Breast epithelium (tissue), 4 donors: ENCODE data around the gene KLKB1. TPM values are rescaled to one million over a fixed set of nuclear protein-coding genes. Genes with fewer than 3 reads are reported as not detected.

Source experiments
- DNase-seq, 2 donors: peaks; one replicate each; pipeline ENCODE4 v3.0.0-alpha.2; 2019; ENCODE audit warnings: low spot score in 2 of 2
- H3K27ac ChIP-seq, 2 donors: fragments of 200-600 bp; sonication (generic) in 1 of 2; one replicate each; pipeline ENCODE4 v1.5.1; 2016 to 2019; ENCODE audit warnings: mild to moderate bottlenecking in 1 of 2
- H3K27me3 ChIP-seq, 2 donors: fragments of 200-600 bp; sonication (generic) in 1 of 2; one replicate each; pipeline versions ENCODE4 v1.5.1 to v1.6.0; 2017 to 2019; ENCODE audit warnings: control low read depth in 1 of 2, mild to moderate bottlenecking in 1 of 2
- H3K36me3 ChIP-seq: fragments of 200-600 bp; one replicate; pipeline ENCODE4 v1.5.1; 2019
- H3K4me1 ChIP-seq, 2 donors: fragments of 200-600 bp; sonication (generic); one replicate each; pipeline ENCODE4 v1.5.1; 2016 to 2019; ENCODE audit warnings: control low read depth in 1 of 2
- H3K4me3 ChIP-seq, 3 donors: fragments of 200-600 bp; sonication (generic); 1 replicate in 2 of 3; 2 replicates in 1 of 3; pipeline ENCODE4 v1.5.1; 2016 to 2019; ENCODE audit warnings: mild to moderate bottlenecking in 3 of 3, moderate library complexity in 2 of 3
- H3K9me3 ChIP-seq, 2 donors: fragments of 200-600 bp; sonication (generic) in 1 of 2; one replicate each; pipeline ENCODE4 v1.5.1; 2016 to 2019; ENCODE audit warnings: control low read depth in 1 of 2
- CTCF ChIP-seq, 3 donors: fragments of 450-650 bp; IDR thresholded peaks; one replicate each; pipeline ENCODE4 v1.5.1; 2016 to 2017; ENCODE audit warnings: antibody characterized with exemption in 3 of 3, mild to moderate bottlenecking in 3 of 3, moderate library complexity in 3 of 3
- POLR2A ChIP-seq: fragments of 450-650 bp; IDR thresholded peaks from one replicate; pipeline ENCODE4 v1.6.1; 2016; ENCODE audit warnings: antibody characterized with exemption, mild to moderate bottlenecking, moderate library complexity
- POLR2AphosphoS5 ChIP-seq, 3 donors: sonication (generic); formaldehyde crosslinking; IDR thresholded peaks; one replicate each; pipeline ENCODE4 v1.6.1; 2017; ENCODE audit warnings: antibody characterized with exemption in 3 of 3
- intact Hi-C: fragments of 100-400 bp; cut with DNase I; formaldehyde crosslinking; loops from one replicate; pipeline ENCODE4 v1.15.1; 2023; ENCODE audit warnings: low total_unique reads
- total RNA-seq, 3 donors: library from RNA; depleted of rRNA; stranded (reverse); fragments of >200 nt; gene quantifications; one replicate each; pipeline ENCODE4 v1.1.0, GENCODE V29; 2016

Gene KLKB1
- total RNA-seq: 1 to 10 TPM in 1 of 3 donors, under 1 TPM in 2; 0.33 to 1.2 (median 0.96) TPM

DNA sequence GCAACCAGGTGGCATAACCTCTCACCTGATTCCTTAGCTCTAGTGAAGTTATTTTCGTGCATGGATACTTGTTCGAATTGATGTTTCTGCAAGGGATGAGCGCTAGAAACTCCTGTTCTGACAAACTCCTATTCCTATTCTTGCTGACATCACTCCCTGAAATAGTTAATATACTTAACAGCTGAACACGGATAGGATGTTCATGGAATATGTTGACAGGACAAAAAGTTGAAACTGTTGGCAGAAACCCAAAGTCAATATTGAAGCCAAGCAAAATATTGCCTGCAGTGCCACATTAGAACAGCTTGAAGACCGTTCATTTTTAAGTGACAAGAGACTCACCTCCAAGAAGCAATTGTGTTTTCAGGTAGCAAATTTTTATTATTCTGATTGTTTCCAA is at the start of gene KLKB1:
Gene KLKB1 (plus strand): TSS at position 287 of the 400 bp plus-strand sequence. CDS start 689 bp downstream, outside the sequence.
- Histone ChIP-seq H3K27me3 (no peaks in the 10 kb centered on the region), H3K4me1 (no peaks in the 10 kb centered on the region), H3K4me3 (no peak within 1 kb of the TSS), H3K27ac (no peak within 1 kb of the TSS), H3K9me3 (peaks cover 6 to 17% of the 10 kb centered on the region in 2 donors), H3K36me3 (no peaks in the 10 kb centered on the region)
- TF ChIP-seq POLR2A (no peak), CTCF (IDR thresholded peaks at IDR 0.05) (no peak), POLR2AphosphoS5 (IDR thresholded peaks at IDR 0.05) (no peak)
- no peak for DNase-seq
- intact Hi-C loops: no loop called here

DNA sequence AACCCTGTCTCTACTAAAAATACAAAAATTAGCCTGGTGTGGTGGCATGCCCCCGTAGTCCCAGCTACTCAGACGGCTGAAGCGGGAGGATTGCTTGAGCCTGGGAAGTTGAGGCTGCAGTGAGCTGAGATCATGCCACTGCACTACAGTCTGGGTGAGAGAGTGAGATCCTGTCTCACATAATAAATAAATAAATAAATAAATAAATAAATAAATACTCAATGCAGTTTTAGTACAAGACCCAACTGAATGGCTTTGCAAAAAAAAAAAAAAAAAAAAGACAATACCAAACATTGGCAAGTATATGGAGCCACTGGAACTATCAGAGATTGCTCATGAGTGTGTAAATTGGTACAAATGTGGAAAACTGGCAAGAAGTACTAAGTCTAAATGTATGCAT is 39.2 kb upstream of the KLKB1 start:
- Histone ChIP-seq H3K36me3 (no peaks in the 10 kb centered on the region), H3K4me3 (no peak overlapping the region), H3K27me3 (no peaks in the 10 kb centered on the region), H3K4me1 (peaks cover 0 to 6% of the 10 kb centered on the region in 2 donors), H3K27ac (no peak overlapping the region), H3K9me3 (no peaks in the 10 kb centered on the region)
- intact Hi-C loops: loop anchor here (10.0 kb wide), 1 partner anchor 1623 kb away; no protein-coding TSS in a partner anchor
- TF ChIP-seq CTCF (IDR thresholded peaks at IDR 0.05): no peak
- no peak for TF ChIP-seq POLR2AphosphoS5 (IDR thresholded peaks at IDR 0.05)
- no peak for TF ChIP-seq POLR2A
- DNase-seq: no peak

GRCh38 chr4:186189656-186190055 is 37.7 kb upstream of the KLKB1 start:
- Histone ChIP-seq H3K4me1 (peaks cover 0 to 6% of the 10 kb centered on the region in 2 donors), H3K4me3 (no peak overlapping the region), H3K36me3 (no peaks in the 10 kb centered on the region), H3K27me3 (no peaks in the 10 kb centered on the region), H3K27ac (peak overlapping the region in 1 of 2 donors; percentile 99), H3K9me3 (no peaks in the 10 kb centered on the region)
- TF ChIP-seq POLR2AphosphoS5 (IDR thresholded peaks at IDR 0.05): no peak
- no peak for TF ChIP-seq POLR2A
- TF ChIP-seq CTCF (IDR thresholded peaks at IDR 0.05): no peak
- no peak for DNase-seq
- intact Hi-C loops: loop anchor here (5.0 to 10.0 kb wide), 2 partner anchors 283 to 1625 kb away; no protein-coding TSS in a partner anchor

GRCh38 chr4:186190581-186191199 is 36.6 kb upstream of the KLKB1 start:
- H3K27me3 ChIP-seq: no peaks in the 10 kb centered on the region
- H3K4me1 ChIP-seq: peaks cover 0 to 6% of the 10 kb centered on the region in 2 donors
- TF ChIP-seq POLR2AphosphoS5 (IDR thresholded peaks at IDR 0.05) (no peak), CTCF (IDR thresholded peaks at IDR 0.05) (peak in 1 of 3 donors; percentile 13)
- peak overlapping the region; percentile 84 to 99 (median 87) for H3K4me3 ChIP-seq
- H3K36me3 ChIP-seq: no peaks in the 10 kb centered on the region
- H3K9me3 ChIP-seq: no peaks in the 10 kb centered on the region
- intact Hi-C loops: loop anchor here (5.0 kb wide), 1 partner anchor 282 kb away; no protein-coding TSS in a partner anchor
- peak; percentile 38 to 58 for DNase-seq
- H3K27ac ChIP-seq: peak overlapping the region; percentile 90 to 99
